Endothelial cell of hepatic sinusoid (primary cell): Measurements from ENCODE around the gene MEGF11.

ENCODE experiments used
- in situ Hi-C: cut with HindIII; loops from 2 replicates; pipeline ENCODE4 v1.10.0; 2017; ENCODE audit warnings: low sequenced_read_pairs

The MEGF11 gene

DNA sequence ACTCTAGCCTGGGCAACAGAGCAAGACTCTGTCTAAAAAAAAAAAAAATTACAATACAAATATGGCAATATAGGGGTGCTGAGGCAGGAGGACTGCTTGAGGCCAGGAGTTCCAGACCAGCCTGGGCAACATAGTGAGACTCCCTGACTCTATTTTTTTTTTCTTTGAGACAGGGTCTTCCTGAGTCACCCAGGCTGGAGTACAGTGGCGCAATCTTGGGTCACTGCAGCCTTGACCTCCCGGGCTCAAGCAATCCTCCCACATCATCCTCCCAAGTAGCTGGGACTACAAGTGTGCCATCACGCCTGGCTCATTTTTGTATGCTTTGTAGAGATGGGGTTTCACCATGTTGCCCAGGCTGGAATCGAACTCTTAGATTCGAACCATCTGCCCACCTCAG, 401.6 kb downstream of the MEGF11 start:
- in situ Hi-C loops: loop anchor here (25.0 kb wide), 1 partner anchor 215 kb away; no protein-coding TSS in a partner anchor

DNA sequence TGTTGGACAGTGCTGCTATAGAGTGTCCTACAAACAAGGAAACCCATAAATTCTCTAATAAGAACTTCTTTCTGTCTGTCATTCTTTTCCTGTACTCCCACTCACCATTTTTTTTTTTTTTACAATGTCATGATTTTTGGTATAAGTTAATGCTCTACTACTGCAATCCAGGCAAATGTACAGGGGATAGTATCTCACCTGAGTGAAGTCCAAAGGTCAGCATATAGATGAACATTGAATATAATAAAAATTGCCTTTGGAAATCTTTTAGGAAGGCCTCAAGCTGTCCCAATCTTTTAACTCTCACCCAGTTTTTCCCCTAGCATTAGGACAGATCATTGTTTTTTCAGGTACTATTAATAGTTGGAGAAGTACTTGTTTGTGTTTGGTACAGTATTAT, 405.6 kb downstream of the MEGF11 start:
- in situ Hi-C loops: no loop called here

DNA sequence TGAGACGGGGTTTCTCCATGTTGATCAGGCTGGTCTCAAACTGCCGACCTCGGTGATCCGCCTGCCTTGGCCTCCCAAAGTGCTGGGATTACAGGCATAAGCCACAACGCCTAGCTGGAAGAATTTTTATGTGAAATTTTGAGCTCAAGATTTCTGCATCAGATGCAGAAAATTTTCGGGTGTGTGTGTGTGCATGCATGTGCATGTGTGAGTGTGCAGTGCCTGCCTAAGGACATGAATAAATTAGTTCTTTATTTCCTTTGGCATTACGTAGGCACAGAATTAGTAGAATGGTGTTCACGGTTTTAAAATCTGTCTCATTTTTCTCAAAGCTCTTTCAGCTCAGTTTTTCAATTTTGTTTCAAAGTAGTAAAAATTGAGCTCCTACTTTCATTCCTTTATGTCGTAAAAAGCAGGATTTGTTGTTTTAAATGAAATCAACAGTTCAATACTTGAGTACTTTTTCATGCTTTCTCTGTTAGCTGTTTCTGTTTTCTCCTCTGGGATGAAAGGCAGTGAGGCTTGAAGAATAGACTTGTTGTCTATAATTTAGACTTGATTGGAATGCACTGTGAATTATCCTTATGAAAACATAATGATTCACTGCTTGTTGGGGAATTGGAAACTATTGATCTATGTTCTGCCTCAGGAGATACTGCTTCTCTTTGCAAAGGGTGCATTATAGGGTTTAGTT, 407.6 kb downstream of the MEGF11 start:
- in situ Hi-C loops: no loop called here
